ENCODE data around the gene GNB4.

- TF ChIP-seq POLR2A (IDR thresholded peaks at IDR 0.05), result no peak
- TF ChIP-seq CTCF (IDR thresholded peaks at IDR 0.05), result no peak
These were observed 59.4 kb downstream of the GNB4 start for GRCh38 chr3:179391906-179392305.

Measured in ovary (tissue), 3 donors.